ENCODE data around the gene DAG1.

The DAG1 gene

DNA sequence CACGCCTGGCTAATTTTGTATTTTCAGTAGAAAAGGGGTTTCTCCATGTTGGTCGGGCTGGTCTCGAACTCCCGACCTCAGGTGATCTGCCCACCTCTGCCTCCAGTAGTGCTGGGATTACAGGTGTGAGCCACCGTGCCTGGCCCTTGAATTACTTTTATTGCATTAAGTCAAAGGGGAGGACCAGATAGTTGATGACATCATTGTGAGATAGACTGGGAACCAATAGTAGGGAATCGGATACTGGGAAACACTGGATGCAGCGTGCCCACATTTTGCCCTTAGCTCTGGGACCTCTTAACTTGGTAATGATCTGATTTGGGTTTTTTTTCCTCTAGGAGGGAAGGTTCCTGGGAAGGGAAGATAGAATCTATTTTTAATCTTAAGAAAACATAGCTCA, 19.2 kb downstream of the DAG1 start:
- Histone ChIP-seq H3K27me3 (ENCODE audit: insufficient read depth, low read length) (no peaks in the 10 kb centered on the region), H3K9ac (ENCODE audit: low read length) (no peak overlapping the region), H3K4me3 (ENCODE audit: low read depth, low read length, poor library complexity, severe bottlenecking) (no peak overlapping the region), H2AFZ (ENCODE audit: low read length) (no peak overlapping the region), H3F3A (ENCODE audit: insufficient read depth, low read length) (no peaks in the 10 kb centered on the region), H4K20me1 (ENCODE audit: insufficient read depth, low read length) (no peaks in the 10 kb centered on the region), H3K36me3 (ENCODE audit: insufficient read depth, low read length) (no peaks in the 10 kb centered on the region), H3K27ac (ENCODE audit: low read depth, low read length, poor library complexity, severe bottlenecking) (no peak overlapping the region), H3K9me3 (ENCODE audit: low read length) (no peaks in the 10 kb centered on the region), H3K9me2 (ENCODE audit: low read depth, low read length) (no peaks in the 10 kb centered on the region), H3K4me1 (ENCODE audit: insufficient read depth, low read length, severe bottlenecking) (no peaks in the 10 kb centered on the region), H3K79me2 (ENCODE audit: insufficient read depth, low read length) (no peaks in the 10 kb centered on the region), H3K4me2 (ENCODE audit: low read length) (no peak overlapping the region)
- no peak for TF ChIP-seq CTCF (IDR thresholded peaks at IDR 0.05; ENCODE audit: low read length)
- no peak for TF ChIP-seq EZH2 (IDR thresholded peaks at IDR 0.05; ENCODE audit: borderline replicate concordance, low read length)

GRCh38 chr3:49492969-49493368, 22.9 kb downstream of the DAG1 start:
- H2AFZ ChIP-seq (ENCODE audit: low read length), result no peak overlapping the region

GRCh38 chr3:49493901-49494300, 23.8 kb downstream of the DAG1 start:
- no peak overlapping the region for H3K4me3 ChIP-seq (ENCODE audit: low read depth, low read length, poor library complexity, severe bottlenecking)
- H3F3A ChIP-seq (ENCODE audit: insufficient read depth, low read length), result no peaks in the 10 kb centered on the region
- TF ChIP-seq EZH2 (IDR thresholded peaks at IDR 0.05; ENCODE audit: borderline replicate concordance, low read length) (no peak), CTCF (IDR thresholded peaks at IDR 0.05; ENCODE audit: low read length) (no peak)
- no peak overlapping the region for H3K9ac ChIP-seq (ENCODE audit: low read length)
- H3K4me2 ChIP-seq (ENCODE audit: low read length), result no peak overlapping the region
- H3K36me3 ChIP-seq (ENCODE audit: insufficient read depth, low read length), result no peaks in the 10 kb centered on the region
- no peak overlapping the region for H3K27ac ChIP-seq (ENCODE audit: low read depth, low read length, poor library complexity, severe bottlenecking)
- no peaks in the 10 kb centered on the region for H4K20me1 ChIP-seq (ENCODE audit: insufficient read depth, low read length)
- no peaks in the 10 kb centered on the region for H3K9me2 ChIP-seq (ENCODE audit: low read depth, low read length)
- H3K79me2 ChIP-seq (ENCODE audit: insufficient read depth, low read length), result no peaks in the 10 kb centered on the region
- no peaks in the 10 kb centered on the region for H3K4me1 ChIP-seq (ENCODE audit: insufficient read depth, low read length, severe bottlenecking)
- H3K9me3 ChIP-seq (ENCODE audit: low read length), result no peaks in the 10 kb centered on the region
- no peaks in the 10 kb centered on the region for H3K27me3 ChIP-seq (ENCODE audit: insufficient read depth, low read length)
- H2AFZ ChIP-seq (ENCODE audit: low read length), result no peak overlapping the region

More at GRCh38 chr3:49492969-49493368, 22.9 kb downstream of the DAG1 start:
- Histone ChIP-seq H3K9me3 (ENCODE audit: low read length) (no peaks in the 10 kb centered on the region), H3F3A (ENCODE audit: insufficient read depth, low read length) (no peaks in the 10 kb centered on the region), H3K36me3 (ENCODE audit: insufficient read depth, low read length) (no peaks in the 10 kb centered on the region), H3K4me3 (ENCODE audit: low read depth, low read length, poor library complexity, severe bottlenecking) (no peak overlapping the region), H3K4me2 (ENCODE audit: low read length) (no peak overlapping the region), H3K9me2 (ENCODE audit: low read depth, low read length) (no peaks in the 10 kb centered on the region), H3K27me3 (ENCODE audit: insufficient read depth, low read length) (no peaks in the 10 kb centered on the region), H3K9ac (ENCODE audit: low read length) (no peak overlapping the region), H4K20me1 (ENCODE audit: insufficient read depth, low read length) (no peaks in the 10 kb centered on the region), H3K27ac (ENCODE audit: low read depth, low read length, poor library complexity, severe bottlenecking) (no peak overlapping the region), H3K4me1 (ENCODE audit: insufficient read depth, low read length, severe bottlenecking) (no peaks in the 10 kb centered on the region), H3K79me2 (ENCODE audit: insufficient read depth, low read length) (no peaks in the 10 kb centered on the region)
- no peak for TF ChIP-seq EZH2 (IDR thresholded peaks at IDR 0.05; ENCODE audit: borderline replicate concordance, low read length)
- TF ChIP-seq CTCF (IDR thresholded peaks at IDR 0.05; ENCODE audit: low read length), result no peak

Data from OCI-LY1 (cell line).